ENCODE results near the gene FLT1. TPM values are rescaled to one million over a fixed set of nuclear protein-coding genes. Genes with fewer than 3 reads are reported as not detected.

Gene FLT1
- total RNA-seq, 1 experiment from 2014 or later = 0.25 TPM

DNA sequence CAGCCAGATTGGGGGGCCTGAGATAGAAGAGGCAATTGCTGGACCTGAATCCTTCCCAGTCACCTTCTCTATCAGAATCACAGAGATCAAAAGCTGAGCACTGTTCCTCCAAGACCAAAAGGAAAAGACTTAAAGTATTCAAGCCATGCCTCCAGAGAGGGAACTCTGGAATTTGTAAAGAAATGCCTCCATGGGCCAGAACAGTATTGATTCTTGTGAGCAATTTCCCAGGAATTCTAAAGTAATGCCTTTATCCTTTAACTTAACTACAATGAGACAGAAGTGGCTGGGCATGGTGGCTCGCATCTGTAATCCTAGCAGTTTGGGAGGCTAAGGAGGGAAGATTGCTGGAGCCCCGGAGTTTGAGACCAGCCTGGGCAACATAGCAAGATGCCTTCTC, 148.8 kb downstream of the FLT1 start:
- H3K79me2 ChIP-seq (ENCODE audit: insufficient read depth, low read length) = no peaks in the 10 kb centered on the region
- H3K4me1 ChIP-seq (ENCODE audit: control insufficient read depth in 1 of 2, insufficient read depth in 2 of 2, low read length in 2 of 2) = no peaks in the 10 kb centered on the region; a peak in 1 of 4 replicates
- no peak overlapping the region for H3K4me3 ChIP-seq (replicated peaks in 1 of 2; ENCODE audit: low read depth in 1 of 2, low read length in 2 of 2)
- H3K27ac ChIP-seq (ENCODE audit: low read depth, low read length) = no peak overlapping the region
- no TSS peak for BruUV-seq (replicated peaks)
- no peaks in the 10 kb centered on the region for H3K27me3 ChIP-seq (ENCODE audit: insufficient read depth, low read length)
- ChIA-PET CTCF (no interaction called here), RAD21 (ENCODE audit: low non-redundant PET in 1 of 2, low total read pairs in 2 of 2, uncharacterized antibody in 2 of 2, unreplicated experiment in 2 of 2) (no interaction called here), POLR2A (no interaction called here)
- H4K20me1 ChIP-seq (ENCODE audit: insufficient read depth) = no peaks in the 10 kb centered on the region
- intact Hi-C loops (cut with micrococcal nuclease) = no loop called here
- ATAC-seq (no peak), DNase-seq (ENCODE audit: low read depth, low spot score) (no peak)
- TF ChIP-seq, protein P1, sequence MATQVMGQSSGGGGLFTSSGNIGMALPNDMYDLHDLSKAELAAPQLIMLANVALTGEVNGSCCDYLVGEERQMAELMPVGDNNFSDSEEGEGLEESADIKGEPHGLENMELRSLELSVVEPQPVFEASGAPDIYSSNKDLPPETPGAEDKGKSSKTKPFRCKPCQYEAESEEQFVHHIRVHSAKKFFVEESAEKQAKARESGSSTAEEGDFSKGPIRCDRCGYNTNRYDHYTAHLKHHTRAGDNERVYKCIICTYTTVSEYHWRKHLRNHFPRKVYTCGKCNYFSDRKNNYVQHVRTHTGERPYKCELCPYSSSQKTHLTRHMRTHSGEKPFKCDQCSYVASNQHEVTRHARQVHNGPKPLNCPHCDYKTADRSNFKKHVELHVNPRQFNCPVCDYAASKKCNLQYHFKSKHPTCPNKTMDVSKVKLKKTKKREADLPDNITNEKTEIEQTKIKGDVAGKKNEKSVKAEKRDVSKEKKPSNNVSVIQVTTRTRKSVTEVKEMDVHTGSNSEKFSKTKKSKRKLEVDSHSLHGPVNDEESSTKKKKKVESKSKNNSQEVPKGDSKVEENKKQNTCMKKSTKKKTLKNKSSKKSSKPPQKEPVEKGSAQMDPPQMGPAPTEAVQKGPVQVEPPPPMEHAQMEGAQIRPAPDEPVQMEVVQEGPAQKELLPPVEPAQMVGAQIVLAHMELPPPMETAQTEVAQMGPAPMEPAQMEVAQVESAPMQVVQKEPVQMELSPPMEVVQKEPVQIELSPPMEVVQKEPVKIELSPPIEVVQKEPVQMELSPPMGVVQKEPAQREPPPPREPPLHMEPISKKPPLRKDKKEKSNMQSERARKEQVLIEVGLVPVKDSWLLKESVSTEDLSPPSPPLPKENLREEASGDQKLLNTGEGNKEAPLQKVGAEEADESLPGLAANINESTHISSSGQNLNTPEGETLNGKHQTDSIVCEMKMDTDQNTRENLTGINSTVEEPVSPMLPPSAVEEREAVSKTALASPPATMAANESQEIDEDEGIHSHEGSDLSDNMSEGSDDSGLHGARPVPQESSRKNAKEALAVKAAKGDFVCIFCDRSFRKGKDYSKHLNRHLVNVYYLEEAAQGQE (IDR thresholded peaks at IDR 0.05; ENCODE audit: low read depth) = no peak
- H3K36me3 ChIP-seq (ENCODE audit: control insufficient read depth in 1 of 2, insufficient read depth in 2 of 2, low read length in 2 of 2) = no peaks in the 10 kb centered on the region
- H3K9me2 ChIP-seq (ENCODE audit: insufficient read depth) = no peaks in the 10 kb centered on the region
- H3K9me3 ChIP-seq (ENCODE audit: control insufficient read depth in 1 of 2, insufficient read depth in 1 of 2, low read depth in 1 of 2, low read length in 2 of 2) = no peaks in the 10 kb centered on the region
- no peak overlapping the region for H2AFZ ChIP-seq (ENCODE audit: low read depth, low read length, poor library complexity, severe bottlenecking)
- no peak overlapping the region for H3K4me2 ChIP-seq (ENCODE audit: low read length)
- H3K9ac ChIP-seq (ENCODE audit: low read length) = no peak overlapping the region

DNA sequence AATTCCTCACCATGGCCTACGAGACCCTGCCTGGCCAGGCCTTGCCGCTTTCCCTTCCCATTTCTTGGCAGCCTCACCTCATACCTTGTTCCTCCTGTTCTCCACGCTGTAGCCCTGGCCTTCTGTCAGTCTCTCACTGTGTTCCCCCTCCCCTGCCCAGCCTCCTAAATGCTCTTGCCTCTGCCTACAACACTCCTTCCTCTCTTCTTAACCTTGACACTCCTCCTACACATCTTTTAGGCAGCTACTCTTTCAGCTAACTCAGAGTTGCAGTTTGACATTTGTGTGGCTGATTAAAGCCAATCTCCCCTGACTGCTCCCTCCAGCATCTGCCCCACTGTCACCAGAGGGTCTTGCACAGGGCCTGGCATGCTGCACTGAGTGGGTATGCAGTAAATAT, 150.8 kb downstream of the FLT1 start:
- no peaks in the 10 kb centered on the region for H3K9me2 ChIP-seq (ENCODE audit: insufficient read depth)
- CTCF ChIA-PET = no interaction called here
- RAD21 ChIA-PET (ENCODE audit: low non-redundant PET in 1 of 2, low total read pairs in 2 of 2, uncharacterized antibody in 2 of 2, unreplicated experiment in 2 of 2) = no interaction called here
- H3K9me3 ChIP-seq (ENCODE audit: control insufficient read depth in 1 of 2, insufficient read depth in 1 of 2, low read depth in 1 of 2, low read length in 2 of 2) = no peaks in the 10 kb centered on the region
- H3K27me3 ChIP-seq (ENCODE audit: insufficient read depth, low read length) = no peaks in the 10 kb centered on the region
- TF ChIP-seq, protein P2, sequence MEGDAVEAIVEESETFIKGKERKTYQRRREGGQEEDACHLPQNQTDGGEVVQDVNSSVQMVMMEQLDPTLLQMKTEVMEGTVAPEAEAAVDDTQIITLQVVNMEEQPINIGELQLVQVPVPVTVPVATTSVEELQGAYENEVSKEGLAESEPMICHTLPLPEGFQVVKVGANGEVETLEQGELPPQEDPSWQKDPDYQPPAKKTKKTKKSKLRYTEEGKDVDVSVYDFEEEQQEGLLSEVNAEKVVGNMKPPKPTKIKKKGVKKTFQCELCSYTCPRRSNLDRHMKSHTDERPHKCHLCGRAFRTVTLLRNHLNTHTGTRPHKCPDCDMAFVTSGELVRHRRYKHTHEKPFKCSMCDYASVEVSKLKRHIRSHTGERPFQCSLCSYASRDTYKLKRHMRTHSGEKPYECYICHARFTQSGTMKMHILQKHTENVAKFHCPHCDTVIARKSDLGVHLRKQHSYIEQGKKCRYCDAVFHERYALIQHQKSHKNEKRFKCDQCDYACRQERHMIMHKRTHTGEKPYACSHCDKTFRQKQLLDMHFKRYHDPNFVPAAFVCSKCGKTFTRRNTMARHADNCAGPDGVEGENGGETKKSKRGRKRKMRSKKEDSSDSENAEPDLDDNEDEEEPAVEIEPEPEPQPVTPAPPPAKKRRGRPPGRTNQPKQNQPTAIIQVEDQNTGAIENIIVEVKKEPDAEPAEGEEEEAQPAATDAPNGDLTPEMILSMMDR (IDR thresholded peaks at IDR 0.05 in 2 of 3, conservative IDR thresholded peaks at IDR 0.05 in 1 of 3; ENCODE audit: borderline replicate concordance in 1 of 3, insufficient read depth in 1 of 3, low read depth in 2 of 3, low read length in 2 of 3) = no peak
- TF ChIP-seq, protein P1 (IDR thresholded peaks at IDR 0.05; ENCODE audit: low read depth) = no peak
- no peak for TF ChIP-seq POLR2A (IDR thresholded peaks at IDR 0.05; ENCODE audit: borderline replicate concordance, extremely low read depth, insufficient read depth, insufficient read length)
- TF ChIP-seq, protein P3, sequence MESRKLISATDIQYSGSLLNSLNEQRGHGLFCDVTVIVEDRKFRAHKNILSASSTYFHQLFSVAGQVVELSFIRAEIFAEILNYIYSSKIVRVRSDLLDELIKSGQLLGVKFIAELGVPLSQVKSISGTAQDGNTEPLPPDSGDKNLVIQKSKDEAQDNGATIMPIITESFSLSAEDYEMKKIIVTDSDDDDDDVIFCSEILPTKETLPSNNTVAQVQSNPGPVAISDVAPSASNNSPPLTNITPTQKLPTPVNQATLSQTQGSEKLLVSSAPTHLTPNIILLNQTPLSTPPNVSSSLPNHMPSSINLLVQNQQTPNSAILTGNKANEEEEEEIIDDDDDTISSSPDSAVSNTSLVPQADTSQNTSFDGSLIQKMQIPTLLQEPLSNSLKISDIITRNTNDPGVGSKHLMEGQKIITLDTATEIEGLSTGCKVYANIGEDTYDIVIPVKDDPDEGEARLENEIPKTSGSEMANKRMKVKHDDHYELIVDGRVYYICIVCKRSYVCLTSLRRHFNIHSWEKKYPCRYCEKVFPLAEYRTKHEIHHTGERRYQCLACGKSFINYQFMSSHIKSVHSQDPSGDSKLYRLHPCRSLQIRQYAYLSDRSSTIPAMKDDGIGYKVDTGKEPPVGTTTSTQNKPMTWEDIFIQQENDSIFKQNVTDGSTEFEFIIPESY (IDR thresholded peaks at IDR 0.05; ENCODE audit: extremely low read depth, insufficient replicate concordance, low read length) = no peak
- TF ChIP-seq ZNF274 (IDR thresholded peaks at IDR 0.05; ENCODE audit: low read depth, low read length) = no peak
- H3K4me1 ChIP-seq (ENCODE audit: control insufficient read depth in 1 of 2, insufficient read depth in 2 of 2, low read length in 2 of 2) = peaks cover 5 to 10% of the 10 kb centered on the region in 2 experiments; a peak in 3 of 4 replicates
- DNase-seq (ENCODE audit: low read depth, low spot score) (no peak), ATAC-seq (no peak)
- H3K27ac ChIP-seq (ENCODE audit: low read depth, low read length) = no peak overlapping the region
- H3K4me2 ChIP-seq (ENCODE audit: low read length) = no peak overlapping the region
- H3K79me2 ChIP-seq (ENCODE audit: insufficient read depth, low read length) = no peaks in the 10 kb centered on the region
- H3K4me3 ChIP-seq (replicated peaks in 1 of 2; ENCODE audit: low read depth in 1 of 2, low read length in 2 of 2) = no peak overlapping the region
- H3K9ac ChIP-seq (ENCODE audit: low read length) = no peak overlapping the region
- POLR2A ChIA-PET = no interaction called here
- H4K20me1 ChIP-seq (ENCODE audit: insufficient read depth) = no peaks in the 10 kb centered on the region
- H2AFZ ChIP-seq (ENCODE audit: low read depth, low read length, poor library complexity, severe bottlenecking) = no peak overlapping the region
- no peaks in the 10 kb centered on the region for H3K36me3 ChIP-seq (ENCODE audit: control insufficient read depth in 1 of 2, insufficient read depth in 2 of 2, low read length in 2 of 2)
- no TSS peak for BruUV-seq (replicated peaks)
- intact Hi-C loops (cut with micrococcal nuclease) = no loop called here
